ENCODE data around the gene HRC.

GRCh38 chr19:49120868-49121267, 34.3 kb downstream of the HRC start:
- no peak for TF ChIP-seq MAFK (IDR thresholded peaks at IDR 0.05; ENCODE audit: low read depth, low read length)
- no peak for TF ChIP-seq ZNF274 (IDR thresholded peaks at IDR 0.05; ENCODE audit: borderline replicate concordance, extremely low read depth, low read length)
- no peak for TF ChIP-seq TAF1 (IDR thresholded peaks at IDR 0.05; ENCODE audit: low read depth, low read length)
- TF ChIP-seq EP300 (IDR thresholded peaks at IDR 0.05; ENCODE audit: borderline replicate concordance in 1 of 2, low read depth in 2 of 2, low read length in 2 of 2), result no peak
- TF ChIP-seq YY1 (IDR thresholded peaks at IDR 0.05; ENCODE audit: low read depth, low read length), result no peak
- TF ChIP-seq, protein P1, sequence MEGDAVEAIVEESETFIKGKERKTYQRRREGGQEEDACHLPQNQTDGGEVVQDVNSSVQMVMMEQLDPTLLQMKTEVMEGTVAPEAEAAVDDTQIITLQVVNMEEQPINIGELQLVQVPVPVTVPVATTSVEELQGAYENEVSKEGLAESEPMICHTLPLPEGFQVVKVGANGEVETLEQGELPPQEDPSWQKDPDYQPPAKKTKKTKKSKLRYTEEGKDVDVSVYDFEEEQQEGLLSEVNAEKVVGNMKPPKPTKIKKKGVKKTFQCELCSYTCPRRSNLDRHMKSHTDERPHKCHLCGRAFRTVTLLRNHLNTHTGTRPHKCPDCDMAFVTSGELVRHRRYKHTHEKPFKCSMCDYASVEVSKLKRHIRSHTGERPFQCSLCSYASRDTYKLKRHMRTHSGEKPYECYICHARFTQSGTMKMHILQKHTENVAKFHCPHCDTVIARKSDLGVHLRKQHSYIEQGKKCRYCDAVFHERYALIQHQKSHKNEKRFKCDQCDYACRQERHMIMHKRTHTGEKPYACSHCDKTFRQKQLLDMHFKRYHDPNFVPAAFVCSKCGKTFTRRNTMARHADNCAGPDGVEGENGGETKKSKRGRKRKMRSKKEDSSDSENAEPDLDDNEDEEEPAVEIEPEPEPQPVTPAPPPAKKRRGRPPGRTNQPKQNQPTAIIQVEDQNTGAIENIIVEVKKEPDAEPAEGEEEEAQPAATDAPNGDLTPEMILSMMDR (IDR thresholded peaks at IDR 0.05; ENCODE audit: control extremely low read depth in 1 of 3, insufficient read depth in 1 of 3, low read depth in 1 of 3, low read length in 3 of 3), result no peak

All from H1 (cell line).